K562 (cell line): Measurements from ENCODE around the gene CENPT. TPM values are rescaled to one million over a fixed set of nuclear protein-coding genes. Genes with fewer than 3 reads are reported as not detected.

Experiments
- BCOR ChIP-seq: fragments of 450-650 bp; IDR thresholded peaks from 2 replicates; pipeline ENCODE4 v1.6.1; 2016
- BRCA1 ChIP-seq, 2 experiments: fragments of 450-650 bp in 1 of 2; sonication (generic) in 1 of 2; formaldehyde crosslinking in 1 of 2; IDR thresholded peaks; 2 replicates each; pipeline versions ENCODE4 v1.5.0 to v1.6.1; 2017 to 2020; ENCODE audit warnings: mild to moderate bottlenecking in 1 of 2, missing genetic modification reagents in 1 of 2
- DACH1 ChIP-seq: fragments of 450-650 bp; IDR thresholded peaks from 2 replicates; pipeline ENCODE4 v1.6.1; 2018; ENCODE audit not compliant: partially characterized antibody
- FOXK2 ChIP-seq, 2 experiments: fragments of 450-650 bp; IDR thresholded peaks in 1 of 2; conservative IDR thresholded peaks in 1 of 2; 2 replicates each; pipeline ENCODE4 v1.6.1; 2016; ENCODE audit warnings: low read depth in 2 of 2, mild to moderate bottlenecking in 1 of 2
- GATAD2A ChIP-seq: fragments of 450-650 bp; IDR thresholded peaks from 2 replicates; pipeline ENCODE4 v1.6.1; 2017
- HCFC1 ChIP-seq: IDR thresholded peaks from 2 replicates; pipeline ENCODE4 v1.6.1; 2012; ENCODE audit warnings: low read depth, low read length, improper control_type of control experiment
- HMG20B ChIP-seq: fragments of 250-450 bp; sonication (Bioruptor Pico); IDR thresholded peaks from 2 replicates; pipeline ENCODE4 v1.5.0; 2021; ENCODE audit warnings: mild to moderate bottlenecking
- JUND ChIP-seq, 2 experiments: IDR thresholded peaks; 2 replicates in 1 of 2; 3 replicates in 1 of 2; pipeline ENCODE4 v1.6.1; 2011; ENCODE audit warnings: borderline replicate concordance in 2 of 2, low read depth in 2 of 2, low read length in 2 of 2, improper control_type of control experiment in 1 of 2, missing biosample characterization in 1 of 2, missing genetic modification characterization in 1 of 2, missing genetic modification reagents in 1 of 2
- KAT2B ChIP-seq: IDR thresholded peaks from one replicate; pipeline ENCODE4 v1.6.1; 2012; ENCODE audit warnings: low read depth, mild to moderate bottlenecking, control low read depth, inconsistent platforms, low read length, moderate library complexity
- KAT7 ChIP-seq: sonication (generic); formaldehyde crosslinking; IDR thresholded peaks from 2 replicates; pipeline ENCODE4 v1.8.0; 2022; ENCODE audit warnings: missing genetic modification reagents, mild to moderate bottlenecking, borderline replicate concordance
- MTA3 ChIP-seq: fragments of 450-650 bp; formaldehyde crosslinking; IDR thresholded peaks from 2 replicates; pipeline ENCODE4 v1.6.1; 2017; ENCODE audit warnings: mild to moderate bottlenecking, borderline replicate concordance
- PPARD ChIP-seq: fragments of 250-450 bp; sonication (Bioruptor Pico); IDR thresholded peaks from 2 replicates; pipeline ENCODE4 v1.8.0; 2022; ENCODE audit warnings: inconsistent platforms, mild to moderate bottlenecking, moderate library complexity
- PTTG1 ChIP-seq: fragments of 450-650 bp; IDR thresholded peaks from 2 replicates; pipeline ENCODE4 v1.6.1; 2016; ENCODE audit warnings: low read depth, mild to moderate bottlenecking, missing genetic modification characterization, missing compliant biosample characterization
- RAD21 ChIP-seq, 2 experiments: fragments of 250-450 bp in 1 of 2; fragments of 450-650 bp in 1 of 2; sonication (Bioruptor Pico) in 1 of 2; formaldehyde crosslinking in 1 of 2; IDR thresholded peaks in 1 of 2; conservative IDR thresholded peaks in 1 of 2; 2 replicates each; pipeline versions ENCODE4 v1.4.0 to v1.8.0; 2020 to 2022; ENCODE audit warnings: mild to moderate bottlenecking in 2 of 2, moderate library complexity in 1 of 2
- RNF2 ChIP-seq: sonication (generic); IDR thresholded peaks from 2 replicates; pipeline ENCODE4 v1.6.1; 2016
- SAP30 ChIP-seq: fragments of 200-600 bp; sonication (generic); IDR thresholded peaks from 2 replicates; pipeline ENCODE4 v1.6.1; 2012; ENCODE audit warnings: borderline replicate concordance, low read depth, mild to moderate bottlenecking, moderate library complexity, low read length, control low read depth, inconsistent platforms; ENCODE audit not compliant: insufficient read depth, poor library complexity, severe bottlenecking
- SMAD4 ChIP-seq: fragments of 250-450 bp; sonication (Bioruptor Pico); conservative IDR thresholded peaks from 2 replicates; pipeline ENCODE4 v1.8.0; 2021; ENCODE audit warnings: inconsistent platforms, mild to moderate bottlenecking, moderate library complexity
- TAF15 ChIP-seq: fragments of 200-400 bp; formaldehyde crosslinking; IDR thresholded peaks from 2 replicates; pipeline ENCODE4 v1.6.1; 2017; ENCODE audit warnings: mild to moderate bottlenecking, low read depth, low read length, moderate library complexity
- ZNF3 ChIP-seq: fragments of 250-450 bp; sonication (Bioruptor Pico); IDR thresholded peaks from 2 replicates; pipeline ENCODE4 v1.5.0; 2021; ENCODE audit warnings: mild to moderate bottlenecking, moderate library complexity
- ZNF589 ChIP-seq: fragments of 200-800 bp; sonication (Bioruptor generic); IDR thresholded peaks from 2 replicates; pipeline ENCODE4 v1.6.1; 2016; ENCODE audit warnings: low read depth, missing genetic modification characterization, missing compliant biosample characterization
- polyA plus RNA-seq, 8 experiments: library from polyadenylated mRNA; depleted of rRNA in 4 of 8; stranded (reverse) in 5 of 8; unstranded in 3 of 8; fragments of >200 nt; fragmentation: Nextera tagmentation in 2 of 8; fragmentation: Illumina TruSeq in 1 of 8; extraction: Ambion mirVana in 2 of 8; extraction: Trizol in 1 of 8; gene quantifications; 2 replicates each; pipeline versions ENCODE4 v1.2.1 to v1.2.3, GENCODE V29; 2011 to 2014; ENCODE audit warnings: inconsistent platforms in 1 of 8, missing spikeins in 1 of 8
- total RNA-seq, 7 experiments: library from RNA; depleted of rRNA in 6 of 7; stranded (reverse); fragments of >200 nt in 6 of 7; fragmentation: Illumina TruSeq in 2 of 7; extraction: Trizol in 2 of 7; gene quantifications; 2 replicates each; pipeline versions ENCODE4 v1.2.1 to v1.2.3, GENCODE V29; 2011 to 2021; ENCODE audit warnings: low replicate concordance in 1 of 7
- TF ChIP-seq, protein P1 (sequence below): sonication (generic); formaldehyde crosslinking; IDR thresholded peaks from 2 replicates; pipeline ENCODE4 v1.9.0; 2022; ENCODE audit warnings: mild to moderate bottlenecking, missing genetic modification reagents
- TF ChIP-seq, protein P2 (sequence below): fragments of 450-650 bp; IDR thresholded peaks from 2 replicates; pipeline ENCODE4 v1.6.1; 2016; ENCODE audit warnings: borderline replicate concordance
- TF ChIP-seq, protein P3 (sequence below): fragments of 250-450 bp; sonication (Bioruptor Pico); IDR thresholded peaks from 2 replicates; pipeline ENCODE4 v1.5.0; 2020; ENCODE audit warnings: mild to moderate bottlenecking, borderline replicate concordance

The CENPT gene
- total and polyA plus RNA-seq, 9 of the 15 experiments (the other 6 are each of a cell fraction or from before 2014, with no cell fraction given), result 3.6 to 94.2 (median 44.1) TPM

DNA sequence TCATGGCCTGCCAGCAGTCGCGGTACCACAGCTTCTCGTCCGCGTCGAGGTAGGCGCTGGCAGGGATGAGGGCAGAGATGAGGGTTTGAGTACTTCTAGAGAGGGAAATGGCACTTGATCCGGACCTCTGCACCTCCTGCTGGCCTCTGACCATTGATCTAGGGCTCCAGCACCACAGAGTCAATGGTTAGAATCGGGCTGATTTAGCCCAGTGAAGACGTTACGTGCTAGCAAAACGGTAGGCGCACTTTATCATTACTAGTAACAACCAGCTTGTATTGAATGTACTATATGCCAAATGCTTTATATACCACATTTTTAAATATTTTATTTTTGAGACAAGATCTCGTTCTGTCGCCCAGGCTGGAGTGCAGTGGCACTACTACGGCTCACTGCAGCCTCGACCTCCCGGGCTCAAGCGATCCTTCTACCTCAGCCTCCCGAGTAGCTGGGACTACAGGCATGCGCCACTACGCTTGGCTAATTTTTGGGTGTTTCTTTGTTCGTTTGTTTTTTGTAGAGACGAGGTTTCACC is 40.3 kb downstream of the CENPT start (continued):
- TF ChIP-seq KAT2B (no peak), PTTG1 (tag) (no peak), MTA3 (peak; percentile 29; the same call in 1 of the 2 replicates), FOXK2 (conservative IDR thresholded peaks at IDR 0.05 in 1 of 2, IDR thresholded peaks at IDR 0.05 in 1 of 2; ENCODE audit: low read depth in 2 of 2) (no peak; a peak in 1 of 4 replicates), HMG20B (CRISPR knock-in tag) (no peak), PPARD (CRISPR knock-in tag) (no peak), RNF2 (no peak), JUND (IDR thresholded peaks at IDR 0.05; ENCODE audit: borderline replicate concordance, low read depth, low read length) (no peak), JUND (tag; IDR thresholded peaks at IDR 0.05; ENCODE audit: borderline replicate concordance, low read depth, low read length) (no peak), GATAD2A (no peak), BRCA1 (IDR thresholded peaks at IDR 0.05) (no peak), BRCA1 (CRISPR knock-in tag; IDR thresholded peaks at IDR 0.05) (no peak), RAD21 (CRISPR knock-in tag; conservative IDR thresholded peaks at IDR 0.05 in 1 of 2, IDR thresholded peaks at IDR 0.05 in 1 of 2) (peak; percentile 7 to 38; a peak in 3 of 4 replicates), DACH1 (no peak), HCFC1 (no peak), BCOR (no peak), KAT7 (CRISPR knock-in tag) (peak; percentile 10; the same call in 1 of the 2 replicates), SAP30 (peak; percentile 92), SMAD4 (no peak), ZNF3 (CRISPR knock-in tag) (no peak), ZNF589 (no peak), TAF15 (no peak)
- TF ChIP-seq, protein P1, sequence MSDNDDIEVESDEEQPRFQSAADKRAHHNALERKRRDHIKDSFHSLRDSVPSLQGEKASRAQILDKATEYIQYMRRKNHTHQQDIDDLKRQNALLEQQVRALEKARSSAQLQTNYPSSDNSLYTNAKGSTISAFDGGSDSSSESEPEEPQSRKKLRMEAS (CRISPR knock-in tag), result 0 out of 2 replicates have a peak, but pooled peaks have one; percentile 4
- TF ChIP-seq, protein P2, sequence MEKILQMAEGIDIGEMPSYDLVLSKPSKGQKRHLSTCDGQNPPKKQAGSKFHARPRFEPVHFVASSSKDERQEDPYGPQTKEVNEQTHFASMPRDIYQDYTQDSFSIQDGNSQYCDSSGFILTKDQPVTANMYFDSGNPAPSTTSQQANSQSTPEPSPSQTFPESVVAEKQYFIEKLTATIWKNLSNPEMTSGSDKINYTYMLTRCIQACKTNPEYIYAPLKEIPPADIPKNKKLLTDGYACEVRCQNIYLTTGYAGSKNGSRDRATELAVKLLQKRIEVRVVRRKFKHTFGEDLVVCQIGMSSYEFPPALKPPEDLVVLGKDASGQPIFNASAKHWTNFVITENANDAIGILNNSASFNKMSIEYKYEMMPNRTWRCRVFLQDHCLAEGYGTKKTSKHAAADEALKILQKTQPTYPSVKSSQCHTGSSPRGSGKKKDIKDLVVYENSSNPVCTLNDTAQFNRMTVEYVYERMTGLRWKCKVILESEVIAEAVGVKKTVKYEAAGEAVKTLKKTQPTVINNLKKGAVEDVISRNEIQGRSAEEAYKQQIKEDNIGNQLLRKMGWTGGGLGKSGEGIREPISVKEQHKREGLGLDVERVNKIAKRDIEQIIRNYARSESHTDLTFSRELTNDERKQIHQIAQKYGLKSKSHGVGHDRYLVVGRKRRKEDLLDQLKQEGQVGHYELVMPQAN, result peak; percentile 93; the same call in 1 of the 2 replicates
- TF ChIP-seq, protein P3, sequence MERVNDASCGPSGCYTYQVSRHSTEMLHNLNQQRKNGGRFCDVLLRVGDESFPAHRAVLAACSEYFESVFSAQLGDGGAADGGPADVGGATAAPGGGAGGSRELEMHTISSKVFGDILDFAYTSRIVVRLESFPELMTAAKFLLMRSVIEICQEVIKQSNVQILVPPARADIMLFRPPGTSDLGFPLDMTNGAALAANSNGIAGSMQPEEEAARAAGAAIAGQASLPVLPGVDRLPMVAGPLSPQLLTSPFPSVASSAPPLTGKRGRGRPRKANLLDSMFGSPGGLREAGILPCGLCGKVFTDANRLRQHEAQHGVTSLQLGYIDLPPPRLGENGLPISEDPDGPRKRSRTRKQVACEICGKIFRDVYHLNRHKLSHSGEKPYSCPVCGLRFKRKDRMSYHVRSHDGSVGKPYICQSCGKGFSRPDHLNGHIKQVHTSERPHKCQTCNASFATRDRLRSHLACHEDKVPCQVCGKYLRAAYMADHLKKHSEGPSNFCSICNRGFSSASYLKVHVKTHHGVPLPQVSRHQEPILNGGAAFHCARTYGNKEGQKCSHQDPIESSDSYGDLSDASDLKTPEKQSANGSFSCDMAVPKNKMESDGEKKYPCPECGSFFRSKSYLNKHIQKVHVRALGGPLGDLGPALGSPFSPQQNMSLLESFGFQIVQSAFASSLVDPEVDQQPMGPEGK (CRISPR knock-in tag), result no peak
